ENCODE data around the gene GSN. TPM values are rescaled to one million over a fixed set of nuclear protein-coding genes. Genes with fewer than 3 reads are reported as not detected.

GSN gene
- total and polyA plus RNA-seq, 2 of the 8 experiments (the other 6 are each of a cell fraction or from before 2014, with no cell fraction given), result 52.3 to 94.5 TPM

- Histone ChIP-seq H3K9ac (replicated peaks in 1 of 4; ENCODE audit: extremely low read depth in 1 of 4, low read depth in 3 of 4, low read length in 3 of 4) (no peak overlapping the region), H3K56ac (replicated peaks; ENCODE audit: insufficient read length, low read depth, low read length) (no peak overlapping the region), H2BK20ac (ENCODE audit: low read length) (no peak overlapping the region), H3K79me1 (ENCODE audit: low read depth, low read length) (no peaks in the 10 kb centered on the region), H3K4me1 (replicated peaks in 1 of 4; ENCODE audit: control insufficient read depth in 3 of 4, insufficient read depth in 4 of 4, low read length in 3 of 4) (no peaks in the 10 kb centered on the region), H3K27me3 (replicated peaks in 1 of 4; ENCODE audit: control insufficient read depth in 3 of 4, extremely low read depth in 1 of 4, insufficient read depth in 3 of 4, low read length in 3 of 4) (no peaks in the 10 kb centered on the region), H2BK15ac (ENCODE audit: low read length) (no peak overlapping the region), H4K91ac (replicated peaks; ENCODE audit: insufficient read length, low read length) (no peak overlapping the region), H4K8ac (ENCODE audit: extremely low read depth, insufficient read depth, low read length) (no peak overlapping the region), H3K9me3 (ENCODE audit: insufficient read depth in 2 of 2, low read depth in 1 of 2, low read length in 1 of 2) (no peaks in the 10 kb centered on the region), H3K4ac (replicated peaks; ENCODE audit: insufficient read length, low read depth, low read length) (no peak overlapping the region), H3K4me2 (ENCODE audit: insufficient read depth in 1 of 2, low read depth in 2 of 2, low read length in 2 of 2) (no peak overlapping the region), H2AK5ac (ENCODE audit: low read depth, low read length) (no peak overlapping the region), H4K5ac (ENCODE audit: insufficient read length, low read depth, low read length) (no peak overlapping the region), H3K14ac (ENCODE audit: insufficient read length) (no peak overlapping the region), H3K36me3 (ENCODE audit: control insufficient read depth in 2 of 4, insufficient read depth in 4 of 4, low read length in 3 of 4) (peaks cover 0 to 4% (median 0%) of the 10 kb centered on the region in 4 experiments; a peak in 2 of 8 replicates), H3K23me2 (ENCODE audit: low read depth, low read length) (no peaks in the 10 kb centered on the region), H2BK120ac (replicated peaks; ENCODE audit: low read depth, low read length) (no peak overlapping the region), H3K18ac (ENCODE audit: extremely low read depth, low read length) (no peak overlapping the region), H2BK12ac (ENCODE audit: low read depth, low read length) (no peak overlapping the region), H3K79me2 (ENCODE audit: control insufficient read depth in 1 of 2, insufficient read depth in 2 of 2, low read length in 2 of 2) (no peaks in the 10 kb centered on the region), H3K4me3 (ENCODE audit: extremely low read depth in 1 of 4, insufficient read depth in 2 of 4, low read depth in 3 of 4, low read length in 4 of 4) (no peak overlapping the region), H4K20me1 (replicated peaks in 1 of 2; ENCODE audit: control insufficient read depth in 1 of 2, insufficient read depth in 2 of 2, low read length in 2 of 2) (no peaks in the 10 kb centered on the region), H3K23ac (ENCODE audit: insufficient read length) (no peak overlapping the region), H3K27ac (ENCODE audit: low read depth, low read length) (no peak overlapping the region), H2AFZ (ENCODE audit: low read length) (no peak overlapping the region), H2BK5ac (ENCODE audit: low read depth, low read length) (no peak overlapping the region)
- WGBS, 2 experiments (ENCODE audit: extremely low coverage in 1 of 2, insufficient coverage in 1 of 2, insufficient read length in 1 of 2, insufficient replicate concordance in 2 of 2, low coverage in 1 of 2, low lambda C conversion rate in 2 of 2, missing lambda C conversion rate in 1 of 2), result 89% methylated on average over 5 of the region's 5 CpGs; no CpG with 5 or more reads in 1 of the 2 experiments
- TF ChIP-seq E2F6 (IDR thresholded peaks at IDR 0.05) (no peak), RFX5 (IDR thresholded peaks at IDR 0.05; ENCODE audit: borderline replicate concordance, low read depth, low read length) (no peak), GABPA (IDR thresholded peaks at IDR 0.05; ENCODE audit: borderline replicate concordance, insufficient read depth, low read length) (no peak), SIN3A (conservative IDR thresholded peaks at IDR 0.05 in 1 of 2, IDR thresholded peaks at IDR 0.05 in 1 of 2; ENCODE audit: low read depth in 1 of 2, low read length in 2 of 2) (no peak), CREB1 (IDR thresholded peaks at IDR 0.05) (no peak), NANOG (IDR thresholded peaks at IDR 0.05; ENCODE audit: insufficient read depth, low read depth, low read length, poor library complexity, severe bottlenecking) (no peak), RXRA (IDR thresholded peaks at IDR 0.05; ENCODE audit: insufficient read depth, low read depth, low read length) (no peak), NRF1 (IDR thresholded peaks at IDR 0.05; ENCODE audit: low read depth, low read length) (no peak), CHD1 (IDR thresholded peaks at IDR 0.05; ENCODE audit: low read depth, low read length) (no peak)
- FAIRE-seq (no peak), DNase-seq (ENCODE audit: low read depth in 1 of 2, low spot score in 2 of 2) (no peak)
- CTCF ChIA-PET (ENCODE audit: partially characterized antibody), result interaction anchor here (0.6 to 9.9 kb wide), 65 partner anchors 9 to 219 kb away, joined by 3 to 197 read pairs (median 6); partner anchors contain the start of gene GGTA1
- POLR2A ChIA-PET (ENCODE audit: partially characterized antibody), result no interaction called here
These were observed 51.4 kb downstream of the GSN start for GRCh38 chr9:121319383-121319780.

Data from H1 (cell line).